Heart left ventricle (tissue), 13 donors: ENCODE data around the gene VPS33B.

Experiments
- POLR2A ChIP-seq, 2 donors: fragments of 450-650 bp; IDR thresholded peaks; one replicate each; pipeline ENCODE4 v1.6.1; 2017; ENCODE audit warnings: antibody characterized with exemption in 2 of 2, mild to moderate bottlenecking in 2 of 2, moderate library complexity in 2 of 2
- TF ChIP-seq, protein P1 (sequence below), 12 donors: fragments of 200-600 bp; sonication (generic) in 4 of 12; IDR thresholded peaks; one replicate each; pipeline versions ENCODE4 v1.5.0 to v1.8.0; 2018 to 2022; ENCODE audit warnings: antibody characterized with exemption in 12 of 12, mild to moderate bottlenecking in 5 of 12
- donor health status: ischemic (EF 13 %, LVEDD 7.1; RV severe dilation, severe dysfunction).
- donor health status: DM: no; HTN: yes; CAD: no.
- donor health status: DM: no; HTN: no; CAD: no.
- donor health status: ischemic (EF 25% LVEDD 6.9; RV normal size, moderate dysfunction).
- donor health status: ischemic (EF 25% LVEDD 5.7; RV mildly dilated, moderate dysfunction).
- donor health status: ischemic (EF 35%, LVEDD 5.7; RV mildly dilated, moderate dysfunction).
- donor health status: nonischemic (EF 11% LVEDD 7.7; RV severe dilation, severe dysfunction).
- donor health status: DM: yes; HTN: yes; CAD: no.
- donor health status: PGD.
- donor health status: ischemic (EF 29% LVEDD 5.4; RV normal size, mild dysfunction).
- donor health status: nonischemic (EF 23%, LVEDD 6.1; RV moderate dilation, normal function).

DNA sequence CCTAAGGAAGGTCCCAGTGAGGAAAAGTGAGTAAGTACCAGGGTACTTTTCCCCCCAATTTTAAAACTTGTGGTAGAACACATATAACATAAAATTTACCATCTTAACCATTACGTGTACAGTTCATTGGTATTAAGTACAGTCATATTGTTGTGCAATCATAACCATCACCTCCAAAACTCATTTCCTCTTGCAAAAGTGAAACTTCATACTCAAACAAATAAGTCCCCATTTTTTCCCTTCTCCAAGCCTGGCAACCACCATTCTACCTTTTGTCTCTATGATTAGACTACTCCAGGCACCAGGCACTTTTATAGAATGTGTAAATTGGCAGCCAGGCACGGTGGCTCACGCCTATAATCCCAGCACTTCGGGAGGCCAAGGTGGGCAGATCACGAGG, 40.3 kb downstream of the VPS33B start:
- TF ChIP-seq, protein P1, sequence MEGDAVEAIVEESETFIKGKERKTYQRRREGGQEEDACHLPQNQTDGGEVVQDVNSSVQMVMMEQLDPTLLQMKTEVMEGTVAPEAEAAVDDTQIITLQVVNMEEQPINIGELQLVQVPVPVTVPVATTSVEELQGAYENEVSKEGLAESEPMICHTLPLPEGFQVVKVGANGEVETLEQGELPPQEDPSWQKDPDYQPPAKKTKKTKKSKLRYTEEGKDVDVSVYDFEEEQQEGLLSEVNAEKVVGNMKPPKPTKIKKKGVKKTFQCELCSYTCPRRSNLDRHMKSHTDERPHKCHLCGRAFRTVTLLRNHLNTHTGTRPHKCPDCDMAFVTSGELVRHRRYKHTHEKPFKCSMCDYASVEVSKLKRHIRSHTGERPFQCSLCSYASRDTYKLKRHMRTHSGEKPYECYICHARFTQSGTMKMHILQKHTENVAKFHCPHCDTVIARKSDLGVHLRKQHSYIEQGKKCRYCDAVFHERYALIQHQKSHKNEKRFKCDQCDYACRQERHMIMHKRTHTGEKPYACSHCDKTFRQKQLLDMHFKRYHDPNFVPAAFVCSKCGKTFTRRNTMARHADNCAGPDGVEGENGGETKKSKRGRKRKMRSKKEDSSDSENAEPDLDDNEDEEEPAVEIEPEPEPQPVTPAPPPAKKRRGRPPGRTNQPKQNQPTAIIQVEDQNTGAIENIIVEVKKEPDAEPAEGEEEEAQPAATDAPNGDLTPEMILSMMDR (IDR thresholded peaks at IDR 0.05) = no peak
- no peak for TF ChIP-seq POLR2A (IDR thresholded peaks at IDR 0.05)
